Heart left ventricle (tissue), 13 donors: Measurements from ENCODE around the gene GJD3.
A peak's percentile ranks its signal among the peaks of the same experiment; 100 is the strongest.

Experiments used
- POLR2A ChIP-seq, 2 donors: fragments of 450-650 bp; IDR thresholded peaks; one replicate each; pipeline ENCODE4 v1.6.1; 2017; ENCODE audit warnings: antibody characterized with exemption in 2 of 2, mild to moderate bottlenecking in 2 of 2, moderate library complexity in 2 of 2
- TF ChIP-seq, protein P1 (sequence below), 12 donors: fragments of 200-600 bp; sonication (generic) in 4 of 12; IDR thresholded peaks; one replicate each; pipeline versions ENCODE4 v1.5.0 to v1.8.0; 2018 to 2022; ENCODE audit warnings: antibody characterized with exemption in 12 of 12, mild to moderate bottlenecking in 5 of 12
- donor health status: ischemic (EF 13 %, LVEDD 7.1; RV severe dilation, severe dysfunction).
- donor health status: DM: no; HTN: yes; CAD: no.
- donor health status: DM: no; HTN: no; CAD: no.
- donor health status: ischemic (EF 25% LVEDD 6.9; RV normal size, moderate dysfunction).
- donor health status: ischemic (EF 25% LVEDD 5.7; RV mildly dilated, moderate dysfunction).
- donor health status: ischemic (EF 35%, LVEDD 5.7; RV mildly dilated, moderate dysfunction).
- donor health status: nonischemic (EF 11% LVEDD 7.7; RV severe dilation, severe dysfunction).
- donor health status: DM: yes; HTN: yes; CAD: no.
- donor health status: PGD.
- donor health status: ischemic (EF 29% LVEDD 5.4; RV normal size, mild dysfunction).
- donor health status: nonischemic (EF 23%, LVEDD 6.1; RV moderate dilation, normal function).

DNA sequence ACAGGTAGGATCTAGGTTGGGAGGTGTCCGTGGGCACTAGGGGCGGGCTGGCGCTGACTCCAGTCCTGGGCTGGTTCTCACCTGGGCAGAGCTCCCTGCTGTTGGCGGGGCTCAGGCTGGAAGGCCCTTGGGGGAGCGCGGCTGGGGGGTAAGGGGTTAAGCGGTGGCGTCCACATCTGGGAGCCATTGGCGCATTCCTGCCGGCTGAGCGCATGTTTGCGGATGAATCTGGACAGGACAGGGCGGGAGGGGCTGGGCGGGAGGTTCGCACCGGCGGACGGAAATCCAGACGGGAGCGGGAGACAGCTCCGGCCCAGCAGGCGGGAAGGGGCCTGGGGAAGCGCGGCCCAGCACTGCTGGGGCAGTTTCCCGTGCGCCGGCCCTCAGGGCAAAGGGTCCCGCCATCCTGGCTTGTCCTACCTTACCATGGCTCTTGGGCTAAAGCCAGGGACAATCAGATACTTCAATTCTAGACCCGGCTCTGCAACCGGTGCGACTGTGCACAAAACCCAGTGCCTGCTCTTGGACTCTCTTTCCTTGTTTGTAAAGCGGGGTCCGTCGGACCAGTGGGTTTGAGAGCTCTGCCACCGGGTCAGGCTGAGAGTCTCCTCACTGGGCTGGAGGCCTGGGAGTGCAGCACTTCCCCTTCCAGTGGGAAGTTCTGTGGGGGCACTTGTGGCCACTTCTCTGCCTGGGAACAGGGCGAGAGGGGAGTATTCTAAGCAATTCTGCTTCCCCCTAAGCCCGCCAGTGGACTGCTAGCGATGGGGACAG lies 47.8 kb downstream of the GJD3 start:
- TF ChIP-seq, protein P1, sequence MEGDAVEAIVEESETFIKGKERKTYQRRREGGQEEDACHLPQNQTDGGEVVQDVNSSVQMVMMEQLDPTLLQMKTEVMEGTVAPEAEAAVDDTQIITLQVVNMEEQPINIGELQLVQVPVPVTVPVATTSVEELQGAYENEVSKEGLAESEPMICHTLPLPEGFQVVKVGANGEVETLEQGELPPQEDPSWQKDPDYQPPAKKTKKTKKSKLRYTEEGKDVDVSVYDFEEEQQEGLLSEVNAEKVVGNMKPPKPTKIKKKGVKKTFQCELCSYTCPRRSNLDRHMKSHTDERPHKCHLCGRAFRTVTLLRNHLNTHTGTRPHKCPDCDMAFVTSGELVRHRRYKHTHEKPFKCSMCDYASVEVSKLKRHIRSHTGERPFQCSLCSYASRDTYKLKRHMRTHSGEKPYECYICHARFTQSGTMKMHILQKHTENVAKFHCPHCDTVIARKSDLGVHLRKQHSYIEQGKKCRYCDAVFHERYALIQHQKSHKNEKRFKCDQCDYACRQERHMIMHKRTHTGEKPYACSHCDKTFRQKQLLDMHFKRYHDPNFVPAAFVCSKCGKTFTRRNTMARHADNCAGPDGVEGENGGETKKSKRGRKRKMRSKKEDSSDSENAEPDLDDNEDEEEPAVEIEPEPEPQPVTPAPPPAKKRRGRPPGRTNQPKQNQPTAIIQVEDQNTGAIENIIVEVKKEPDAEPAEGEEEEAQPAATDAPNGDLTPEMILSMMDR (IDR thresholded peaks at IDR 0.05) = no peak
- peak in 1 of 2 donors; percentile 31 for TF ChIP-seq POLR2A (IDR thresholded peaks at IDR 0.05)
